HG02840 (cell line): Measurements from ENCODE around the gene PISD.
"Not testable (repeated sequence)": the region's sequence is repeated elsewhere in the genome, so short reads cannot be mapped to it uniquely, and the experiment has no call there.

Experiments used
- ATAC-seq: cut with Tn5 transposase; IDR thresholded peaks from one replicate; pipeline ENCODE4 v1.9.1; 2021; ENCODE audit warnings: mild to moderate bottlenecking, moderate library complexity, moderate number of reproducible peaks; ENCODE audit not compliant: unreplicated experiment, low FRiP score

The PISD gene

GRCh38 chr22:31661851-31662667 is at the start of gene PISD:
PISD (minus strand) TSS chr22:31662215; CDS start chr22:31662208, 7 bp downstream.
- ATAC-seq = peak; percentile 92

GRCh38 chr22:31711226-31711625 is 49.2 kb upstream of the PISD start:
- not testable (repeated sequence) for ATAC-seq

- no peak for ATAC-seq
Observed at GRCh38 chr22:31707519-31707918, 45.5 kb upstream of the PISD start.

DNA sequence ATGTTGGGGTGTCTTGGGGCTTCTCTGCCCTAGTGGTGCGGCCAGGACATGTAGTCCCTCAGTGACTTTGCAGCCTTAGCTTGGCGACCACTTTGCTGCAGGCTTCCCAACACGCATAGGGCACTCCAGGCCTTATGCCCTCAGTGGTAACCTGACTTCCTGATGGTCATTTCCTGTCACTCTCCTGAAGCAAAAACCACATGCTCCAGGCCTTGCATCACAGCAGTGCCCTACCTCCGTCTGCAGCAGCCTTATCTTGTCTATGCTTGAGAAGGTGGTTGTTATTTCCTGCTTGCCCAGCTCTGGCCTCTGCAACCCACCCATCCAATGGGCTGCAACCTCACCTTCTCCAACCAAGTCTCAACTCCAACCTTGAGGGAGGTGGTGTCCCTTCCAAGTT is 33.4 kb upstream of the PISD start:
- ATAC-seq = no peak

DNA sequence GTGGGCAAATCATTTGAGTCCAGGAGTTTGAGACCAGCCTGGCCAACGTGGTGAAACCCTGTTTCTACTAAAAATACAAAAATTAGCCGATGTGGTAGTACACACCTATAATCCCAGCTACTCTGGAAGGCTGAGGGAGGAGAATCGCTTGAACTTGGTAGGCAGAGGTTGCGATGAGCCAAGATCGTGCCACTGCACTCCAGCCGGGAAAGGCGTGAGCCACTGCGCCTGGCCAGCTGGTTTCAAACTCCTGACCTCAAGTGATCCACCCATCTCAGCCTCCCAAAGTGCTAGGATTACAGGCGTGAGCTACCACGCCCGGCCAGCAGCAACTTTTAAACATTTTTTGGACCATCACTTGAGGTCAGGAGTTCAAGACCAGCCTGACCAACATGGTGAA is 32.0 kb upstream of the PISD start:
- ATAC-seq = not testable (repeated sequence)

DNA sequence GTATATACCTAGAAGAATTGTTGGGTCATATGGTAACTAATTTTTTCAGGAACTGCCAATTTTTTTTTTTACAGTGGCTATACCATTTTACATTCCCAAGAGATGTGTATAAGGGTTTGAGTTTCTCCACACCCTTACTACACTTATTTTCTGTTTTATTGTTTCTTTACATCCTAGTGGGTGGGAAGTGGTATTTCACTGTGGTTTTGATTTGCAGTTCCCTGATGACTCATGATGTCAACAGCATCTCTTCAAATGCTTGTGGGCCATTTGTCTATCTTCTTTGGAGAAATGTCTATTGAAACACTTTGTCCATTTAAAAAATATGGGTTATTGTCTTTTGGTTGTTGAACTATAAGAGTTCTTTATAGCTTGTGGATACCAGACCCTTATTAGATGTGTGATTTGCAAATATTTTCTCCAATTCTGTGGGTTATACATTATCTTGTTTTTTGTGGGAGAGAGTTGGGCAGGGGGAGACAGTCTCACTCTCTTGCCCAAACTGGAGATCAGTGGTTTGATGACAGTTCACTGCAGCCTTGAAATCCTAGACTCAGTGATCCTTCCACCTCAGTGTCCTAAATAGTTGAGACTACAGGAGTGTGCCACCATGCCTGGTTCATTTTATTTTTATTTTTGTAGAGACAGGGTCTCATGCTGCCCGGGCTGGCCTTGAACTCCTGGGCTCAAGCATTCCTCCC is 30.3 kb upstream of the PISD start:
- ATAC-seq = no peak

- no peak for ATAC-seq
Observed at GRCh38 chr22:31691408-31691807, 29.4 kb upstream of the PISD start.

GRCh38 chr22:31683181-31684105 is 21.4 kb upstream of the PISD start:
- ATAC-seq = no peak

GRCh38 chr22:31682751-31683150 is 20.7 kb upstream of the PISD start:
- ATAC-seq = no peak

- ATAC-seq = no peak
Observed at GRCh38 chr22:31681349-31682345, 19.6 kb upstream of the PISD start.

DNA sequence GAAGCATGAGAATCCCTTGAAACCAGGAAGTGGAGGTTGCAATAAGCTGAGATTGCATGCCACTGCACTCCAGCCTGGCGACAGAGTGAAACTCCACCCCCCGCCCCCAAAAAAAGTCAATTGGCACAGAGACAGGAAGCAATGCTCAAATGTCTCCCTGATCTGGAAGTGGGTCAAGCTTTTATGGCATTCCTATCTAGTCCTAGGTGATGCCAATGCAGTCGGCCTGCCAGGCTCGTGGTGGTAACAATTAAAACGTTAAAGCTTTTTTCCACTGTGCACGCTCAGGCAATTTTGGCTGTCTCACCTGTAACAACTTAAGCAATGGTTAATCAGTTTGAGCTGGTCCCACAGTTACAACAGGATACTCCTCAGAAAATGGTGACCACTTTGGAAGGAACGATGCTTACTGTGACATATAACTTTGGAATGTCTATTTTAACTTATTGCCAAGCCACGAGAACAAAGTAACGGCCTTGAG is 18.9 kb upstream of the PISD start:
- ATAC-seq = no peak

DNA sequence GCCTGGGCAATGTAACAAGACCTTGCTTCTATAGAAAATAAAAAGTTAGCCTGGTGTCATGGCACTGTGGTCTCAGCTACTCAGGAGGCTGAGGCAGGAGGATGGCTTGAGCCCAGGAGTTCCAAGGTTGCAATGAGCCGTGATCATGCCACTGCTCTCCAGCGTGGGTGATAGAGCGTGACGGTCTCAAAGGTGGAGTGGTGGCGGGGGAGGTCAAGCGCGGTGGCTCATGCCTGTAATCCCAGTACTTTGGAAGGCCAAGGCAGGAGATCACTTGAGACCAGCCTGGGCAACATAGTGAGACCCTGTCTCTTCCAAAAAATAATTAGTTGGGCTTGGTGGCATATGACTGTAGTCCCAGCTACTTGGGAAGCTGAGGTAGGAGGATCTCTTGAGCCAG is 16.7 kb upstream of the PISD start:
- ATAC-seq = no peak

DNA sequence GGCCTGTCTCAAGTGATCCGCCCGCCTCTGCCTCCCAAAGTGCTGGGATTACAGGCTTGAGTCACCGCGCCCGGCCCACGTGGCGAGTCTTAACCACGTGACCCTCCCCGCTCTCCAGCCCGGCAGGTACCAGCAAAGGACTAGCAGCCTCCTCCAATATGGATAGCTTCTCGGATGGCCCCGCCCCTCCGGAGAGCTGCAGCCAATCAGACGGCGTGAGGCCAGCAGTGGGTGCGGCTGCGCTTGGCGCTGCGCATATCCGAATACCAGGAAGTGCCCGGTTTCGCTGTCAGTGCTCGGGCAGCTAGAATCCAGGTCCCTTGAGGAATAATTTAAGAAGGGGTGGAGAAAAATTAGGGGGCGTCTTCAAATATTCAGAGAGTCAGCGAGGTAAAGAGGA is 14.7 kb upstream of the PISD start:
- peak; percentile 90 for ATAC-seq

- ATAC-seq = not testable (repeated sequence)
Observed at GRCh38 chr22:31674219-31674618, 12.2 kb upstream of the PISD start.

- not testable (repeated sequence) for ATAC-seq
Observed at GRCh38 chr22:31668849-31669248, 6.8 kb upstream of the PISD start.

- no peak for ATAC-seq
Observed at GRCh38 chr22:31662668-31663037, 638 bp upstream of the PISD start.

DNA sequence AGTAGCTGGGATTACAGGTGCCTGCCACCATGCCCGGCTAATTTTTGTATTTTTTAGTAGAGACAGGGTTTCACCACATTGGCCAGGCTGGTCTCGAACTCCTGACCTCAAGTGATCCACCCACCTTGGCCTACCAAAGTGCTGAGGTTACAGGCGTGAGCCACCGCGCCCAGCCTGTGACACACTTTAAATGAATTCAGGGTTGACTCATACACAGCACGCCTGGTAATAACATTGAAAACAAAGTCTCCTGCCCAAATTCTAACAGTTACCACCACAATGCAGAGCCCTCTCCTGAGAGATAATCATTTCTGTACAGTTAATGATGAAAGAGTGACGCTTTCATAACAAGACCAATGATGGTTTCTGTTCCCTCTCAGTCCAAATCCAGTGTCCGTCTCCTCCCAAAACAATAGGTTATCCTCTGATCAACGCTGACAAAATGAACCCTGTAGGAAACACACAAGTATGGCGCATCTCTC is 1.1 kb downstream of the PISD start:
- not testable (repeated sequence) for ATAC-seq

GRCh38 chr22:31659246-31659645 is 2.8 kb downstream of the PISD start:
- no peak for ATAC-seq

DNA sequence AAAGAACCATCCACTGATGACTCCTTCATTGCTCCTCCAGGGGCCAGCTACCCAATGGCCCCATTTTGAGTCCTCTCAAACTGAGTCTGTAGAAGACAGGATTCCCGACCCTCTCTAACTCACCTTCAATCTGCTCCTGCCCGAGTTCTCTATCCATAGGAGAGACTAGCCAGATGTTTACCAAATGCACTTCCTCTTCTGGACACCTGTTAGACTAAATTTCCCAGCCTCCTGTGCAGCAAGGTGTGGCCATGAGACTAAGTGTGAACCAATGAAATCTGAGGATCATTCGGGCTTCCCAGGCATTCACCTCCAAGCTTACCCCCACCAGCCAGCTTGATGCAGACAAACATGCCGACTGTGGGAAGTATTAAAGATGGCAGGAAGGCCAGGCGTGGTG is 7.6 kb downstream of the PISD start:
- ATAC-seq = no peak
